Iris pigment epithelial cell (primary cell): ENCODE results near the gene TRIM60.
A peak's percentile ranks its signal among the peaks of the same experiment; 100 is the strongest.
"Not testable (repeated sequence)": the region's sequence is repeated elsewhere in the genome, so short reads cannot be mapped to it uniquely, and the experiment has no call there.

Source experiments
- DNase-seq: peaks from one replicate; pipeline ENCODE4 v3.0.0-alpha.2; 2011; ENCODE audit warnings: low read depth

Gene TRIM60

DNA sequence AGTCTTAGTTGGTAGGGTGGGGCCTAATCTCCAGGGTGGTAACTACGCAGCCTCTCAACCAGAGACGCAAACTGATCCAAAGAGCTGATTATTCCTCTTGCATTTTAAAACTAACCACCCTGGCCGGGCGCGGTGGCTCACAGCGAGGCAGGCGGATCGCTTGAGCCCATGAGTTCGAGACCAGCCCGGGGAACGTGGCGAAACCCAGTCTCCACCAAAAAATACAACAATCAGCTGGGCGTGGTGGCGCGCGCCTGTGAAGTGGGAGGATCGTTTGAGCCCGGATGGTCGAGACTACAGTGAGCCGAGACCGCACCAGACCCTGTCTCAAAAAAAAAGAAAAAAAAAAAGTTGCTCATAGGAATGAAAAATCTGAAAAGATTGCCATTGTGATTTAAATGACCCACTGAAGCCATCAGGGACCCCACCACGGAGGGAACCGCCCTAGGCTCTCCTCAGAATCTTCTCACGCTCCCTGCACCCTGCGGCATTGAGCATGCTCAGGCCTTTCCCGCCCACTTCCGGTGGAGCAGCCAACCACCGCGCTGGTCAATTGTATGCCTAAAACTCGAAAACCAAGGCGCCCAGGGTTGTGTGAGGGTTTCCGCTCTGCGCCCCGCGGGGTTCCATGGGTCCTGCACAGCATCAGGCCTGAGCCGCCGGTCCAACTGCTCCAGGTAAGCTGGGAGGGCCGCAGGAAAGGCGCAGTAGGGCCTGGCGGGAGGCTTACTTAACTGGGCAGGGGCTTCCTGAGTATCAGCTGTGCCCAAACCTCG, at the start of gene TRIM60:
TRIM60 (plus strand) TSS at position 564 of the 776 bp plus-strand sequence. CDS start 8,074 bp downstream, outside the sequence.
- DNase-seq: no peak

DNA sequence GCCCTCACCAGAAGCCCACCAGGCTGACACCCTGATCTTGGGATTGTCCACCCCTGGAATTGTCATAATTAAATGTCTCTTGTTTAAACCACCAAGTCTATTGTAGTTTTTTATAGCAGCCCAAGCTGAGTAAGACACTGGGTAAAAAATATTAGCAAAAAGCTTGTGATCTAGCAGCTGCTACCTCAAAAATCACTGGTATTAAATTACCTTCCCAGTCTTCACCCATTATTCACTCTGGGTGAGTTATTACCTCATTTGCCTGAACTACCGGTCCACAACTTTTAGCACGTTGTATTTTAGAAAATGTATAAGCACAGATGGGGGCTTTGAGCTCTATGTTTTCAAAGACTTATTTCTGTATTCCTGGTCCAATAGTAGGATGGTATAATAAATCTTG, 42.3 kb upstream of the TRIM60 start:
- DNase-seq: no peak

DNA sequence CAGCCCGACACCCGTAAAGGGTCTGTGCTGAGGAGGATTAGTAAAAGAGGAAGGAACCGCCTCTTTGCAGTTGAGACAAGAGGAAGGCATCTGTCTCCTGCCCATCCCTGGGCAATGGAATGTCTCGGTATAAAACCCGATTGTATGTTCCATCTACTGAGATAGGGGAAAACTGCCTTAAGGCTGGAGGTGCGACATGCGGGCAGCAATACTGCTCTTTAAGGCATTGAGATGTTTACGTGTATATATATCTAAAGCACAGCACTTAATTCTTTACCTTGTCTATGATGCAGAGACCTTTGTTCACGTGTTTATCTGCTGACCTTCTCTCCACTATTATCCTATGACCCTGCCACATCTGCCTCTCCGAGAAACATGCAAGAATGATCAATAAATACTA, 41.0 kb upstream of the TRIM60 start:
- DNase-seq: not testable (repeated sequence)

DNA sequence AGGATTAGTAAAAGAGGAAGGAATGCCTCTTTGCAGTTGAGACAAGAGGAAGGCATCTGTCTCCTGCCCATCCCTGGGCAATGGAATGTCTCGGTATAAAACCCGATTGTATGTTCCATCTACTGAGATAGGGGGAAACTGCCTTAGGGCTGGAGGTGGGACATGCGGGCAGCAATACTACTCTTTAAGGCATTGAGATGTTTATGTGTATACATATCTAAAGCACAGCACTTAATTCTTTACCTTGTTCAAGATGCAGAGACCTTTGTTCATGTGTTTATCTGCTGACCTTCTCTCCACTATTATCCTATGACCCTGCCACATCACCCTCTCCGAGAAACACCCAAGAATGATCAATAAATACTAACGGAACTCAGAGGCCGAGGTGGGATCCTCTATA, 35.7 kb upstream of the TRIM60 start:
- not testable (repeated sequence) for DNase-seq

DNA sequence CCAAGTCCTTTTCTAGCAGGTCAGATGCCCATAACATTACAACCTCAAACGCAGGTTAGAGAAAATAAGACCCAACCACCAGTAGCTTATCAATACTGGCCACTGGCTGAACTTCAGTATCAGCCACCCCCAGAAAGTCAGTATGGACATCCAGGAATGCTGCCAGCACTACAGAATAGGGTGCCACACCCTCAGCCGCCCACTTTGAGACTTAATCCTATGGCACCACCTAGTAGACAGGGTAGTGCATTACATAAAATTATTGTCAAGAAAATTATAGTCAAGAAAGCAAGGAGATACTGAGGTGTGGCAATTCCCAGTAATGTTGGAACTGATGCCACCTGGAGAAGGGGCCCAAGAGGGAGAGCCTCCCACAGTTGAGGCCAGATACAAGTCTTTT, 34.5 kb upstream of the TRIM60 start:
- DNase-seq: peak; percentile 7

- DNase-seq: no peak
Observed at GRCh38 chr4:164997941-164998340, 33.9 kb upstream of the TRIM60 start.

GRCh38 chr4:164998526-164999080, 33.2 kb upstream of the TRIM60 start:
- not testable (repeated sequence) for DNase-seq

GRCh38 chr4:165001957-165002356, 29.8 kb upstream of the TRIM60 start:
- DNase-seq: not testable (repeated sequence)

DNA sequence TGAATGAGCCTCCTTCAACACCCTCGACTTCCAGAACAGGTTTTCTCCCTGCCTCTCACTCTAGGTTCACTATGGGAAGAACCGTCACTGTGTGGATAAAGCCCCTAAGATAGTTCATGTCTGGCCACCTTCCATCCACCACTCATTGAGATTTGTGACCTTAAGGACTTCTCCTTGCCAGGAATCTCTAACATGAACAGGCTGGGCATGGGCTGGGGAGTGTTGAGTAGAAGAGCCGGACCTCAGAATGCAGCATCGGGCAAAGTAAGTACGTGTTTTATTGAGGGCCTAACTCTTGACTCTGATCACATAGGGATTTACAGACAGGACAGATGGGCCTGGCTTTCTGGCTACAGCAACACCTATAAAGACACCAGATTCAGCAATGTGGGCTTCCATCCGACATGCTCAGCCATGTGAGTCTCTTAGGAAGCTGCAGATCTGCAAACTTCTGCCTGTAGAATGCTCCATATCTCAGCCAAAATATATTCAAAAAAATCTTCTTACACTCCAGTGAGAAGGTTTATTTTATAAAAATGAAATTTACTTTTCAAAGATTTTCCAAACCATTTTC, 26.4 kb upstream of the TRIM60 start:
- DNase-seq: no peak

DNA sequence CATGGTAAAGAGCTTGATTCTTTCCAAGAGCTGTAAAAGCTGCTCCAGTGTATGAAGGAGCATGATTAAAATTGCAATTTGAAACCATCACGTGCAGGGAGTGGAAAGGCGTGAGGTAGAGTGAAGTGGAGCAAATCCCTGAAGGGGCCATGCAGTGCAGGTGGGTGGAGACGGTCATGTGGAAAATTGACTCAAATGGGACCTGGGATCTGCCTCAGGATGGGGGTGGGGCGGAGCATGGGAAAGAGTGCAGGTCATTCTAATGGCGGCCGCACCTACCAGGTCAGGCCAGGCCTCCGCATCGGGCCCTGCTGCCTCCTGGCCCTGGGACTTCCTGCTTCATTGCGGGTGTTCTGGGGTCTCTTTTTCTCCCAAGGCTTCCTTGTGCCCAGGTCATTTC, 25.3 kb upstream of the TRIM60 start:
- DNase-seq: no peak

DNA sequence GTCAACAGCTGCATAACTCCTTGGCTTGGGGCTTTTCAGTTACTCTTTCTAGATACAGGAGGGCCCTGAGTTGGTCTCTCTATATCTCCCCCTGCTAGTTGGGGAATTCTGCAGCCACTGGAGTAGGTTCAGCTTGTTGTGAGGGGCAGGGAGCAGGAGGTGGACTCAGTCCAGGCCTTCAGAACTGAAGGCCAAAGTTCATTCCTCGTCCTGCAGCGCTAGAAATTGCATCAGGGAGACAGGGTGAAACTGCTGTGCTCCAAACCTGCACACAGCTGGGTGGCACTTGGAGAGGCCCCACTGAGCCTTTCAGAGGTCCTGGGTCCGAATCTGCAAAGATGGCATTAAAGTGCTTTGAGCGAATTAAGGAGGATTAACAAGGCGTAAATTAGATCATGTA, 24.9 kb upstream of the TRIM60 start:
- DNase-seq: no peak

DNA sequence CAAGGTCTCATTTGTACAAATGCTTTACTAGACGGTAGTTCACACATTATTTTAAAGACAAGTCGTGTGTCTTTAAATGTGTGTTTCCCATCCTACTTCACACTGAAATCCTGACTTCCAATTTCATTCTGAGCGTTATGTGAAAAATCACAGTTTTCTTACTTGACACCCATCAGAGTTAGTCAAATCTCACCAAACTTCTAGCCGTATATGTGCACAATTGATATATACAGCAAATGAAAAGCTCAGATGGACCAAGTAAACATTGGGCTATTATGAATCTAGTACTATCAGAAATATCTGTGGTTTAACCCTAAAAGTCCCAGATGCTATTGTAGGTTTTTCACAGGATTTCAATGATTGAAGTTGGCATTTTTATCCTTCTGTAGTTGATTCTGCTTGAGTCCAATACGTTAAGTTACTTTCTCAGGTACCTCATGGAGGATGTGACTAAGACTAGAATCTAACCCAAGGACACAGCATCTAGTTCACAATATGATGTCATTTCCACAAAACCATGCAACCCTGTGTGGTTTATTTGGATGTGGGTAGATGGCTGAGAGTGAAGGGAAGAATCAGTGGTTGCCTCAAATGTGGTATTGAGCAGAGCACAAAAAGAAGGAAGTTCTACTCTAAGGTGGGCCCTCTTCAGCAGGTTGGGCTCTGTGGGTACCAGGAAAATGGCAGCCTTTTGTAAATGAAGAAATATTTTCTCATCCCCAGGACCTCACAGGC, 22.1 kb upstream of the TRIM60 start:
- no peak for DNase-seq

- DNase-seq: no peak
Observed at GRCh38 chr4:165010487-165010886, 21.3 kb upstream of the TRIM60 start.

DNA sequence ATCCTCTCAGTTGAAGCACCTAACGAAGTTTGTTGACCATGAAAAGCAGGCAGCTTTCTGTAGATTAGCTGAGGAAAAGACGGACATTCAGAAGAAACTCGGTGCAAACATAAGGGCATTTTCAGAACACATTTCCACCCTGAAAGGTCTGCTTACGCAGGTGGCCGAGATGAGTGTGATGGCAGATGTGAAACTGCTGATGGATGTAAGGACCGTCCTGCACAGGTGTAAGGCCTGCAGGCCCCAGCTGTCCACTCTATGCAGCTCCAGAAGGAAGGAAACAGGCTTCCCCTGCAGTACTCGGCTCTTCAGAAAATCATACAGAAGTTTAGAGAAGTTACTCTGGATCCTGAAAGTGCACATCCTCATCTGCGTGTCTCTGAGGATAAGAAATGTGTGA, 20.8 kb upstream of the TRIM60 start:
- DNase-seq: no peak

DNA sequence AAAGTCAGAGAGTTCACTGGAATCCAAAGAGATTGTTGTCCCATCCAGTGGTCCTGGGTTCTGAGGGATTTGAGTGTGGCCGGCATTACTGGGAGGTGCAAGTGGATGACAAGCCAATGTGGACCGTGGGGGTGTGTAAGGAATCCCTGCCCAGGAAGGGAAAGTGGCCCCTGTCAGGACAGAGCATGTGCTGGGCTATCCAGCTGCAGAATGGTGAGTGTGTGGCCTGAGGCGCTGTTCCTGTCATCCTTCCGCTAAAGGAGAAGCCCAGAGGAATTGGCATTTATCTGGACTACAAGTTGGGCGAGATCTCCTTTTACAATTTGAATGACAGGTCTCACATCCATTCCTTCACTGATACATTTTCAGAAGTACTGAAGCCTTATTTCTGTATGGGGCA, 20.4 kb upstream of the TRIM60 start:
- DNase-seq: no peak

DNA sequence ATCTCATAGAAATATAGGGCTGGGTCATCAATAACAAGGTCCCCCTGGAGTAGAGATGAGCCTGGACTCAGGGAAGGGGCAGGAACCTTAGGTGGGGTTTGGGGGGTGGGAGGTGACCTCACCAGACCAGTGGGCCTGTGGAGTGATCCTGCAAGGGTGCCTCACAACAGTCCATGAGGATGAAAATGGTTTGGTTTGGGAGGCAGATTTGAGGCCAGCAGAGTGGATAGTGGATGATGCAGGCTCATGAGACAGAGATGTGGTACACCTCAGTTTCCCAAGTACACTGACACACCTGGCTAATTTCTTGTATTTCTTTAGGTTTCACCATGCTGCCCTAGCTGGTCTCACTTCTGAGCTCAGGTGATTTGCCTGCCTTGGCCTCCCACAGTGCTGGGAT, 18.1 kb upstream of the TRIM60 start:
- no peak for DNase-seq

DNA sequence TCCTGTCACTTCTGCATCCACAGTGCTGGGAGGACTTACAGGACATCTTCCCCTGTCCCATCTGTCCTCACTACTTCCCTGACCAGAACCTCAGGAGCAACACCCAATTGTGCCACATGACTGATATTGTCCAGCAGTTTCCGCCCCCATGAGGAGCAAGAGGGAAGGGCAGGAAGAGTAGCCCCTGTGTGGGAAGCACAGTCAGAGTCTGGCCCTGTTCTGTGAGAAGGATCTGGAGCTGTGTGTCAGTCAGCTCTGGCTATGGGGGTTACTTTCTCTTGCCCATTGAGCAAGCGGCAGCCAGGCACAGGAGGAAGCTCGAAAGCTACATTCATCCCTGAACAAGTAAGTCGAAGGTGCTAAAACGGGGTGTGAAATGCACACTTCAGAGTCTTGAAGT, 14.8 kb upstream of the TRIM60 start:
- DNase-seq: peak; percentile 2

DNA sequence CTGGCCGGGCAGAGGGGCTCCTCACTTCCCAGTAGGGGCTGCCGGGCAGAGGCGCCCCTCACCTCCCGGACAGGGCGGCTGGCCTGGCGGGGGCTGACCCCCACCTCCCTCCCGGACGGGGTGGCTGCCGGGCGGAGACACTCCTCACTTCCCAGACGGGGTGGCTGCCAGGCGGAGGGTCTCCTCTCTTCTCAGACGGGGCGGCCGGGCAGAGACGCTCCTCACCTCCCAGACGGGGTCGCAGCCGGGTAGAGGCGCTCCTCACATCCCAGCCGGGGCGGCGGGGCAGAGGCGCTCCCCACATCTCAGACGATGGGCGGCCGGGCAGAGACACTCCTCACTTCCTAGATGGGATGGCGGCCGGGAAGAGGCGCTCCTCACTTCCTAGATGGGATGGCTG, 11.8 kb upstream of the TRIM60 start:
- not testable (repeated sequence) for DNase-seq

- DNase-seq: not testable (repeated sequence)
Observed at GRCh38 chr4:165025782-165026181, 6.0 kb upstream of the TRIM60 start.

GRCh38 chr4:165027762-165028402, 3.9 kb upstream of the TRIM60 start:
- no peak for DNase-seq

- DNase-seq: no peak
Observed at GRCh38 chr4:165048170-165048569, 16.4 kb downstream of the TRIM60 start.

GRCh38 chr4:165052627-165053026, 20.8 kb downstream of the TRIM60 start:
- DNase-seq: no peak
